DND-41 (cell line): ENCODE measurements around the gene BAIAP2L1.

Experiments used
- ATAC-seq: fragments of 200-7000 bp; cut with Tn5 transposase; 3 replicates; pipeline ENCODE4 v1.9.1; 2021; ENCODE audit warnings: low read depth; ENCODE audit not compliant: insufficient read depth
- DNase-seq: peaks from one replicate; pipeline ENCODE4 v3.0.0-alpha.2; 2020
- H2AFZ ChIP-seq: 2 replicates; pipeline ENCODE4 v1.6.0; 2012; ENCODE audit warnings: low read depth, low read length
- H3K27ac ChIP-seq: 2 replicates; pipeline ENCODE4 v1.5.1; 2012; ENCODE audit warnings: low read length, inconsistent platforms
- H3K27me3 ChIP-seq: fragments of 200-600 bp; sonication (generic); 2 replicates; pipeline ENCODE4 v1.6.0; 2012; ENCODE audit warnings: low read length, mild to moderate bottlenecking, inconsistent platforms; ENCODE audit not compliant: insufficient read depth, poor library complexity
- H3K36me3 ChIP-seq: 2 replicates; pipeline ENCODE4 v1.5.1; 2012; ENCODE audit warnings: low read length, inconsistent platforms; ENCODE audit not compliant: insufficient read depth
- H3K4me1 ChIP-seq: 2 replicates; pipeline ENCODE4 v1.5.1; 2012; ENCODE audit warnings: mild to moderate bottlenecking, low read length; ENCODE audit not compliant: insufficient read depth
- H3K4me2 ChIP-seq: 2 replicates; pipeline ENCODE4 v1.6.0; 2012; ENCODE audit warnings: mild to moderate bottlenecking, moderate library complexity, low read length, inconsistent platforms; ENCODE audit not compliant: insufficient read depth
- H3K4me3 ChIP-seq, 2 experiments: fragments of 200-600 bp in 1 of 2; shearing (Covaris generic) in 1 of 2; 2 replicates each; pipeline ENCODE4 v1.5.1; 2012 to 2016; ENCODE audit warnings: inconsistent platforms in 2 of 2, low read length in 2 of 2, mild to moderate bottlenecking in 2 of 2, low read depth in 1 of 2, moderate library complexity in 1 of 2
- H3K79me2 ChIP-seq: 2 replicates; pipeline ENCODE4 v1.6.0; 2012; ENCODE audit warnings: low read length, inconsistent platforms; ENCODE audit not compliant: insufficient read depth
- H3K9ac ChIP-seq: 2 replicates; pipeline ENCODE4 v1.6.0; 2012; ENCODE audit warnings: low read depth, mild to moderate bottlenecking, inconsistent platforms, low read length, moderate library complexity
- H3K9me3 ChIP-seq: 2 replicates; pipeline ENCODE4 v1.5.1; 2012; ENCODE audit warnings: low read length, moderate library complexity, mild to moderate bottlenecking, inconsistent platforms; ENCODE audit not compliant: insufficient read depth, severe bottlenecking
- H4K20me1 ChIP-seq: 2 replicates; pipeline ENCODE4 v1.6.0; 2012; ENCODE audit warnings: low read length; ENCODE audit not compliant: insufficient read depth
- CTCF ChIP-seq: IDR thresholded peaks from 2 replicates; pipeline ENCODE4 v1.5.1; 2012; ENCODE audit warnings: borderline replicate concordance, low read length, moderate library complexity, mild to moderate bottlenecking; ENCODE audit not compliant: poor library complexity, severe bottlenecking; ENCODE audit errors: extremely low read depth
- EZH2 ChIP-seq: IDR thresholded peaks from 3 replicates; pipeline ENCODE4 v1.6.1; 2012; ENCODE audit warnings: borderline replicate concordance, low read depth, mild to moderate bottlenecking, moderate library complexity, low read length, inconsistent platforms; ENCODE audit not compliant: severe bottlenecking

Gene BAIAP2L1

GRCh38 chr7:98315318-98315993, 85.4 kb downstream of the BAIAP2L1 start:
- H3K79me2 ChIP-seq = no peaks in the 10 kb centered on the region
- H2AFZ ChIP-seq = no peak overlapping the region
- no peaks in the 10 kb centered on the region for H3K4me1 ChIP-seq
- no peaks in the 10 kb centered on the region for H3K36me3 ChIP-seq
- H4K20me1 ChIP-seq = no peaks in the 10 kb centered on the region
- H3K9me3 ChIP-seq = no peaks in the 10 kb centered on the region
- ATAC-seq (no peak), DNase-seq (no peak)
- no peak overlapping the region for H3K27ac ChIP-seq
- H3K9ac ChIP-seq = no peak overlapping the region
- no peaks in the 10 kb centered on the region for H3K27me3 ChIP-seq
- TF ChIP-seq EZH2 (no peak), CTCF (no peak)
- H3K4me3 ChIP-seq = no peak overlapping the region
- no peak overlapping the region for H3K4me2 ChIP-seq

GRCh38 chr7:98314469-98314868, 86.4 kb downstream of the BAIAP2L1 start:
- H3K9ac ChIP-seq = no peak overlapping the region
- TF ChIP-seq EZH2 (no peak), CTCF (no peak)
- no peaks in the 10 kb centered on the region for H3K36me3 ChIP-seq
- H3K27ac ChIP-seq = no peak overlapping the region
- H3K79me2 ChIP-seq = no peaks in the 10 kb centered on the region
- no peak overlapping the region for H2AFZ ChIP-seq
- DNase-seq = no peak
- H3K4me1 ChIP-seq = no peaks in the 10 kb centered on the region
- no peaks in the 10 kb centered on the region for H4K20me1 ChIP-seq
- no peak overlapping the region for H3K4me2 ChIP-seq
- H3K27me3 ChIP-seq = no peaks in the 10 kb centered on the region
- no peak for ATAC-seq
- no peak overlapping the region for H3K4me3 ChIP-seq
- H3K9me3 ChIP-seq = no peaks in the 10 kb centered on the region

GRCh38 chr7:98312201-98312600, 88.7 kb downstream of the BAIAP2L1 start:
- Histone ChIP-seq H3K4me2 (no peak overlapping the region), H3K9me3 (no peaks in the 10 kb centered on the region), H3K36me3 (no peaks in the 10 kb centered on the region), H3K27me3 (no peaks in the 10 kb centered on the region), H3K4me1 (no peaks in the 10 kb centered on the region), H2AFZ (no peak overlapping the region), H3K9ac (no peak overlapping the region), H3K27ac (no peak overlapping the region), H4K20me1 (no peaks in the 10 kb centered on the region), H3K79me2 (no peaks in the 10 kb centered on the region), H3K4me3 (no peak overlapping the region)
- no peak for ATAC-seq
- no peak for TF ChIP-seq EZH2
- no peak for TF ChIP-seq CTCF
- DNase-seq = no peak
